HEK293 (cell line): ENCODE results near the gene ZBTB18.

Source experiments
- CTCF ChIP-seq: fragments of 450-650 bp; formaldehyde crosslinking; IDR thresholded peaks from 2 replicates; pipeline ENCODE4 v1.5.1; 2016; ENCODE audit warnings: missing biosample characterization, missing genetic modification characterization
- KLF9 ChIP-seq: fragments of 450-650 bp; formaldehyde crosslinking; IDR thresholded peaks from 2 replicates; pipeline ENCODE4 v1.5.1; 2016; ENCODE audit warnings: missing biosample characterization, missing genetic modification characterization, low read depth
- PRDM10 ChIP-seq: fragments of 450-650 bp; formaldehyde crosslinking; IDR thresholded peaks from 2 replicates; pipeline ENCODE4 v1.5.1; 2016; ENCODE audit warnings: missing biosample characterization, missing genetic modification characterization
- ZEB2 ChIP-seq: fragments of 450-650 bp; formaldehyde crosslinking; IDR thresholded peaks from 2 replicates; pipeline ENCODE4 v1.5.1; 2016; ENCODE audit warnings: missing biosample characterization, missing genetic modification characterization
- ZFP37 ChIP-seq: fragments of 450-650 bp; formaldehyde crosslinking; IDR thresholded peaks from 2 replicates; pipeline ENCODE4 v1.5.1; 2016; ENCODE audit warnings: missing biosample characterization, missing genetic modification characterization
- ZNF202 ChIP-seq: fragments of 450-650 bp; formaldehyde crosslinking; IDR thresholded peaks from 2 replicates; pipeline ENCODE4 v1.5.1; 2016; ENCODE audit warnings: missing biosample characterization, missing genetic modification characterization, borderline replicate concordance
- ZNF266 ChIP-seq: fragments of 450-650 bp; formaldehyde crosslinking; IDR thresholded peaks from 2 replicates; pipeline ENCODE4 v1.5.1; 2016; ENCODE audit warnings: missing biosample characterization, missing genetic modification characterization, low read depth
- ZNF335 ChIP-seq: fragments of 450-650 bp; formaldehyde crosslinking; conservative IDR thresholded peaks from 2 replicates; pipeline ENCODE4 v1.5.1; 2016; ENCODE audit warnings: missing biosample characterization, missing genetic modification characterization
- ZNF518A ChIP-seq: fragments of 450-650 bp; formaldehyde crosslinking; conservative IDR thresholded peaks from 2 replicates; pipeline ENCODE4 v1.5.1; 2016; ENCODE audit warnings: low read depth, missing biosample characterization, missing genetic modification characterization
- ZNF670 ChIP-seq: fragments of 450-650 bp; formaldehyde crosslinking; IDR thresholded peaks from 2 replicates; pipeline ENCODE4 v1.5.1; 2016; ENCODE audit warnings: missing biosample characterization, missing genetic modification characterization, low read depth

GRCh38 chr1:244052728-244053312 lies 1.7 kb downstream of the ZBTB18 start:
- TF ChIP-seq CTCF (tag by site-specific recombination) (no peak), ZNF670 (tag by site-specific recombination) (no peak), ZNF202 (no peak), PRDM10 (no peak), ZEB2 (no peak), KLF9 (tag by site-specific recombination) (no peak), ZFP37 (tag by site-specific recombination) (no peak), ZNF266 (tag by site-specific recombination) (no peak), ZNF335 (tag by site-specific recombination) (no peak), ZNF518A (tag by site-specific recombination) (no peak)
